Ishikawa (cell line): ENCODE results near the gene CDHR5.

ENCODE experiments used
- CEBPB ChIP-seq: IDR thresholded peaks from 2 replicates; pipeline ENCODE4 v1.6.1; 2012
- CREB1 ChIP-seq: IDR thresholded peaks from 2 replicates; pipeline ENCODE4 v1.6.1; 2012; ENCODE audit warnings: low read depth
- EGR1 ChIP-seq: IDR thresholded peaks from 2 replicates; pipeline ENCODE4 v1.6.1; 2012
- EP300 ChIP-seq: IDR thresholded peaks from 2 replicates; pipeline ENCODE4 v1.6.1; 2012; ENCODE audit warnings: borderline replicate concordance
- FOXM1 ChIP-seq: IDR thresholded peaks from 2 replicates; pipeline ENCODE4 v1.6.1; 2012; ENCODE audit warnings: low read depth, borderline replicate concordance
- NFIC ChIP-seq: IDR thresholded peaks from 2 replicates; pipeline ENCODE4 v1.6.1; 2012
- RAD21 ChIP-seq: IDR thresholded peaks from 2 replicates; pipeline ENCODE4 v1.6.1; 2012; ENCODE audit warnings: low read depth
- REST ChIP-seq: IDR thresholded peaks from 2 replicates; pipeline ENCODE4 v1.6.1; 2012; ENCODE audit warnings: low read depth, mild to moderate bottlenecking
- TAF1 ChIP-seq: IDR thresholded peaks from 2 replicates; pipeline ENCODE4 v1.6.1; 2012; ENCODE audit warnings: low read depth, mild to moderate bottlenecking
- TCF12 ChIP-seq: IDR thresholded peaks from 2 replicates; pipeline ENCODE4 v1.6.1; 2012; ENCODE audit warnings: low read depth
- TEAD4 ChIP-seq: IDR thresholded peaks from 2 replicates; pipeline ENCODE4 v1.6.1; 2012
- USF1 ChIP-seq: IDR thresholded peaks from 2 replicates; pipeline ENCODE4 v1.6.1; 2012
- YY1 ChIP-seq: IDR thresholded peaks from 2 replicates; pipeline ENCODE4 v1.6.1; 2012; ENCODE audit warnings: low read depth
- ZBTB7A ChIP-seq: IDR thresholded peaks from 2 replicates; pipeline ENCODE4 v1.6.1; 2012; ENCODE audit warnings: low read depth
- TF ChIP-seq, protein P1 (sequence below): IDR thresholded peaks from 2 replicates; pipeline ENCODE4 v1.6.1; 2012

Gene CDHR5

DNA sequence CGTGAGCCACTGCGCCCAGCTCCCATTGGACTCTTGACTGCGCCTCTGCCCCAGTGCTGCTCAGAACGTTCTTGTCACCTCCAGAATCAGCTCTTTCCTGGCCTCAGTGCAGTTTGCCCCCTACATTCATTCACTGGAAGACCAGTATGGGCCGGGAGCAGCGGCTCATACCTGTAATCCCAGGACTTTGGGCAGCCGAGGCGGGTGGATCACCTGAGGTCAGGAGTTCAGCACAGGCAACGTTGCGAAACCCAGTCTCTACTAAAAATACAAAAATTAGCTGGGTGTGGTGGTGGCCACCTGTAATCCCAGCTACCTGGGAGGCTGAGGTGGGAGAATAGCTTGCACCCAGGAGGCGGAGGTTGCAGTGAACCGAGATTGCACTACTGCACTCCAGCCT lies 29.7 kb upstream of the CDHR5 start:
- TF ChIP-seq CEBPB = 0 out of 2 replicates have a peak, but pooled peaks have one; percentile 8

GRCh38 chr11:653837-654236 lies 29.1 kb upstream of the CDHR5 start:
- TF ChIP-seq EGR1 = no peak
- TF ChIP-seq EP300 = no peak
- TF ChIP-seq NFIC = no peak
- no peak for TF ChIP-seq RAD21
- no peak for TF ChIP-seq TCF12
- TF ChIP-seq, protein P1, sequence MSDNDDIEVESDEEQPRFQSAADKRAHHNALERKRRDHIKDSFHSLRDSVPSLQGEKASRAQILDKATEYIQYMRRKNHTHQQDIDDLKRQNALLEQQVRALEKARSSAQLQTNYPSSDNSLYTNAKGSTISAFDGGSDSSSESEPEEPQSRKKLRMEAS = no peak
- no peak for TF ChIP-seq REST
- TF ChIP-seq CEBPB = no peak
- no peak for TF ChIP-seq TEAD4
- TF ChIP-seq CREB1 = no peak
- no peak for TF ChIP-seq TAF1
- TF ChIP-seq USF1 = no peak
- no peak for TF ChIP-seq YY1
- no peak for TF ChIP-seq FOXM1
- no peak for TF ChIP-seq ZBTB7A

DNA sequence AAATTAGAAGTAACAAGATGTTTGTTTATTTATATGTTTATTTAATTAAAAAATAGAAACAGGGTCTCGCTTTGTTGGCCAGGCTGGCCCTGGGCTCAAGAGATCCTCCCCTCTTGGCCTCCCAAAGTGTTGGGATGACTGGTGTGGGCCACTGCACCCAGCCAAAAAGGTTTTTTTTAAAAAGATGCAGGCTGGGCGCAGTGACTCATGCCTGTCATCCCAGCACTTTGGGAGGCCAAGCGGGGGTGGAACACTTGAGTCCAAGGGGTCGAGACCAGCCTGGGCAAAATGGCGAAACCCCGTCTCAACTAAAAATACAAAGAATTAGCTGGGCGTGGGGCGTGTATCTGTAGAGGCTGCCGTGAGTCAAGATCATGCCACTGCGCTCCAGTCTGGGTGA lies 25.7 kb upstream of the CDHR5 start:
- TF ChIP-seq FOXM1 (no peak), YY1 (no peak), RAD21 (no peak), USF1 (no peak), TEAD4 (no peak), ZBTB7A (no peak), EGR1 (no peak), CEBPB (no peak), TCF12 (no peak), CREB1 (no peak), TAF1 (no peak), EP300 (no peak), REST (no peak), NFIC (no peak)
- TF ChIP-seq, protein P1 = no peak

- no peak for TF ChIP-seq USF1
- no peak for TF ChIP-seq NFIC
- no peak for TF ChIP-seq TEAD4
- TF ChIP-seq FOXM1 = no peak
- no peak for TF ChIP-seq TAF1
Measured at GRCh38 chr11:646214-646613, 21.5 kb upstream of the CDHR5 start.

DNA sequence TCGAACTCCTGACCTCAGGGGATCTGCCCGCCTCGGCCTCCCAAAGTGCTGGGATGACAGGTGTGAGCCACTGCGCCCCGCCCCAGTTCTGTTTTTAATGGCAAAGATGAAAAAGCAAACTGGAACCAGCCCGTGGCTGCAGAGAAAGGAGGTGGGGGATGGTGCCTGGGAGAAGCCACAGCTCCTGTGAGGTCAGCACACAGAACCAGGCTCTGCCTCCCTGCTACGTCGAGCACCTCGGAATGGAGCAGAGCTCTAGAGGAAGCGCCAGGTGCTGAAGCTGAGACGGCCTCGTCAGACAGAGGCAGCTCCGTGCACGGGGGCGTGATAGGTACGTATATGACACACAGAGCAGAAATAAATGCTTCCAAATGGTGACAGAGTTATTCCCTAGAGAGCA lies 20.8 kb upstream of the CDHR5 start:
- TF ChIP-seq CREB1 = no peak
- TF ChIP-seq YY1 = no peak
- no peak for TF ChIP-seq TCF12
- TF ChIP-seq NFIC = no peak
- TF ChIP-seq EP300 = no peak
- no peak for TF ChIP-seq TEAD4
- TF ChIP-seq TAF1 = no peak
- no peak for TF ChIP-seq ZBTB7A
- TF ChIP-seq REST = no peak
- no peak for TF ChIP-seq CEBPB
- TF ChIP-seq USF1 = no peak
- TF ChIP-seq FOXM1 = no peak
- TF ChIP-seq EGR1 = no peak
- TF ChIP-seq, protein P1 = no peak
- no peak for TF ChIP-seq RAD21
